Activated CD8-positive, alpha-beta memory T cell treated with anti-CD3 and anti-CD28 coated beads for 48 hours (primary cell): ENCODE measurements around the gene OR52E2.

Experiments used
- DNase-seq, 3 experiments: peaks; one replicate each; pipeline ENCODE4 v3.0.0-alpha.2; 2020; ENCODE audit warnings: low read depth in 2 of 3, low spot score in 2 of 3

The OR52E2 gene

DNA sequence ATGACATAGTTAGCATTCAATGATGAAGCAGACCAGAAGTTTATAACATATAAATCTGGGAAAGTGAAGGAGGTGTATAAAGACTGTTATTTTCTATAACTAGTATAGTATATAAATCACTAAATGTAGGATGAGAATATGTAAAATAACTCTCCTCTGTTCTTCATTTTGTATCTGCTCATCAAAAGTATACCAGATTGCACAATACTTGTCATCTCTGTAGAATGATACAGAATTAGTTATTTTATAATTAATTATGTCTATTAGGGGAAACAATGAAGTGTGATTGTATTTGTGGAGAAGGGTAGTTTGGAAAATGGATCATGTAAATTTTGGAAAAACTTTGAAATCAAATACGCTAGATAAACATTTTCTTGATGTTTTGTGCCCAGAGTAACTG is 46.4 kb downstream of the OR52E2 start:
- no peak for DNase-seq

DNA sequence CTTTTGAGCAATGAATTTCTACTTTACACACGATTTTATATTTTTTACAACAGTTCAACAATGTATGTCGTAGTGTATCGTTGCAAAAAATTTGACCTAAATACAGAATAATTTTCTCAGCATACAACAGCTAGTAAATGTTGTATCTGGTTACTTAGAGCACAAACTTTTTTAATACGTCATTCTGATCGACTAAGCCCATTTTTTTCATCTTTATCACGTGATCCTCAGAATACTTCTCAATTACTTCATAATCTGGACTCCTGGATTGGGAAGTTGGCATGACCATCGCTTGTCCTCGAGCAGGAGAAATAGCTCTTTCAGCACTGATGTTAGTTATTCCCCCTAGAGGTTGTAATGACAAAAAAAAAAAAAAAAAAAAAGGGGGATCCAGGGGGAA is 48.2 kb downstream of the OR52E2 start:
- no peak for DNase-seq
